Hematopoietic multipotent progenitor cell treated with erythropoietin and hydrocortisone succinate and interleukin-3 and kit ligand, for 8 days (in vitro differentiated cells): ENCODE data around the gene JMJD1C.

Experiments used
- DNase-seq: peaks from one replicate; pipeline ENCODE4 v3.0.0-alpha.2; 2015

The JMJD1C gene

DNA sequence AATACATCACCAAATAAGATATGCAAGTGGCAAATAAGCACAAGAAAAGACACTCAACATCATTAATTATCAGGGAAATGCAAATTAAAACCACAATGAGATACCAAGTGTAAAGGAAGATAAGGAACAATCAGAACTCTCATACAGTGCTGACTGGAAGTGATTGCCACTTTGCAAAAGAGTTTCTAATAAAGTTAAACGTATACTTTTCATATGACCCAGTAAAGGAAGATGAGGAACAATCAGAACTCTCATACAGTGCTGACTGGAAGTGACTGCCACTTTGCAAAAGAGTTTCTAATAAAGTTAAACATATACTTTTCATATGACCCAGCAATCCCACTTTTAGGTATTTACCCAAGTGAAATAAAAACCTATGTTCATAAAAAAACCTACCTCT is 12.2 kb upstream of the JMJD1C start:
- peak; percentile 41 for DNase-seq

DNA sequence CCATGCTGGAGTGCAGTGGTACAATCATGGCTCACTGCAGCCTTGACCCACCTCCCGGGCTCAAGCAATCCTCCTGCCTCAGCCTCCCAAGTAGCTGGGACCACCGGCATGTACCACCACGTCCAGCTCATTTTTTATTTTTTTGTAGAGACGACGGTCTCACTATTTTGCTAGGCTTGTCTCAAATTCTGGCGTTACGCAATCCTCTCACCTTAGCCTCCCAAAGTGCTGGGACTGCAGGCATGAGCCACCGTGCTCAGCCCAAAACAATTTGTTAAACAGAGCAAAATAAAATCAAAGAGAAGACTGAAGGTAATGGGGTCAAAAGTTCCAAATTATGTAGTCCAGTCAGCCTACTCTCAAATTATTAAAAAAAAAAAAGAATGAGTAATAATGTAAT is 8.7 kb upstream of the JMJD1C start:
- no peak for DNase-seq

DNA sequence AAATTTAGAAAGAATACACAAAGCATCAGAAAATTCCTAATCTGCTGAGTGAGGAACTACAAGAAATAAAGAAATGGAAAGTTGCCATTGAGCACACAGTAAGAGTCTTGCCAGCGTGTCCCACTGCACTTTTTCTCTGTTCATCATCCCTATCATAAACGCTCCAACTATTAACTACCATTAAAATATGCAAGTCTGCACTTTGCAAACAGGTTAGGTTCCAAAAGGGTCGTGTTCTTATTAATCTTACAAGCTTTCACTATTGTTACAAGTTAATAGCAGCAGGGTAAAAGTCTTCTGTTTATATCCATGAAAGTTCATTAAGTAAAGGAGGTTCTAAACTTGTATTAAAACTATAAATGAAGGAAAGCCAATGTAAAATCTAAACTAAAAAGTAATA is 5.2 kb upstream of the JMJD1C start:
- DNase-seq, result no peak

DNA sequence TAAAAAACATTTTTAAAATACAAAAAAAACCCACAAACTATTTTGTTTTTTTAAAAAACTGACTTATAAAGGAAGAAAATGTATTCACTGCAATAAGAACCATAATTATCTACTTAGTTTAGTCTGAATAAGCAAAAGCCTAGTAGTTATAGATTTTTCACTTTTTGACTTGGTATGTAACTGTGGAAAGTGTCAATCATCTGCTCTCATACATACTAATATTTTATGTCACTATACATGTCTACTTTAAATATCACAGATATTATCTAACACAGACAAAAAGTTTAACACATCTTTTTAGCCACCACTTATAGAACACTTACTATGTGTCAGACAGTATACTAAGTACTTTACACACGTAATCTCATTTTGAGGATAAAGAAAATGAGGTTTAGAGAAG is 3.2 kb upstream of the JMJD1C start:
- DNase-seq, result no peak

DNA sequence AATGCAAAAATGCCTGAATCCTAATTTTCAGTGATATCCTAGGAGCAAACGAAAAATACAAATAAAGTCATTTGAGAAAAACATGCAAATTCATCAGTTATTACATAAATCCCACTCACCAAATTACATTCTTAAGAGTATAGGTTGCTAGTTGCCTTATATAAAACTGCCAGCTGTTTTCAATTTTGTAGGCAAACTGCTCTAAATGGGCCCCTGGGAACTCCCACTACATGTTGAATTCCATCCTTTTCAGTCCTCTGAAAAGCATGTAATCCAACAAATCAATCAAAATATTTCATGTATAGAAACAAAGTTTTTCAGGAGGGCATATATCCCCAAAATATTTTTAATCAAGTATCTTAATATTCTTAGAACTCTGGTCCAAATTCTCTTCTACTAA is 2.1 kb upstream of the JMJD1C start:
- no peak for DNase-seq

DNA sequence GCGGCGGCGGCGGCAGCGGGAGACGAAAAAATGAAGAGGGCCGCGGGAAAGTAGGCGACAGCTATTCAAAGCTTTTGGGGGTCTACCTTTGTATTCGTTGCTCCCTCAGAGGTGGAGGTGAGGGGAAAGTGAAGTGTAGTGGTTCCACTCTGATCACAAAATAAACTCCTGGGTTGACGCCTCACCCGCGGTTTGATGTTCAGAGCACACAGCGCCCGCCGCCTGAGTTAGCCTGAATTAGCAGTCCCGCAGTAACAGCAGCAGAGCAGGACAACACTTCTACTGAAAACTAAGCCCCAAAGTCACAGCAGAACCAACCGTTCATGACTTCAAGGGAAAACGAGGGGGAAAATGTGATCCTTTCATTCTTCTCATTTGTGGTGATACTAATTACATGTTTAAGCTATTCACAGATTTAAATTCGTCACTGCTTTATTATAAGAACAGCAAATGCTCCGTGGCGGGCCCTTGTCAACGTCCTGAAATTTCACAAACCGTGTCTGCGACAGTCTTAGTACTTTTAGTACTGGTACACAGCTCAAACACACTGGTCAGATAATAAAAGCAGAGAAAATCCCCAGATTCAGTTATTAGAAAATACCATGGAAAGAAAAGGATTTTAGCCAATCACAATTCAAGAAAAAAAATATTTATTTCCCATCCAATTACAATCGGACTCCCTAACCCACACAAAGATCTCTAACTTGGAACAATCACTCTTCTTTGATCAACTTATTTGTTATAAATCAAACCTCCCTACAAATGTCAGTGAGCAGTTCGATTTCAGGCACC is 563 bp upstream of the JMJD1C start:
- peak; percentile 48 for DNase-seq

DNA sequence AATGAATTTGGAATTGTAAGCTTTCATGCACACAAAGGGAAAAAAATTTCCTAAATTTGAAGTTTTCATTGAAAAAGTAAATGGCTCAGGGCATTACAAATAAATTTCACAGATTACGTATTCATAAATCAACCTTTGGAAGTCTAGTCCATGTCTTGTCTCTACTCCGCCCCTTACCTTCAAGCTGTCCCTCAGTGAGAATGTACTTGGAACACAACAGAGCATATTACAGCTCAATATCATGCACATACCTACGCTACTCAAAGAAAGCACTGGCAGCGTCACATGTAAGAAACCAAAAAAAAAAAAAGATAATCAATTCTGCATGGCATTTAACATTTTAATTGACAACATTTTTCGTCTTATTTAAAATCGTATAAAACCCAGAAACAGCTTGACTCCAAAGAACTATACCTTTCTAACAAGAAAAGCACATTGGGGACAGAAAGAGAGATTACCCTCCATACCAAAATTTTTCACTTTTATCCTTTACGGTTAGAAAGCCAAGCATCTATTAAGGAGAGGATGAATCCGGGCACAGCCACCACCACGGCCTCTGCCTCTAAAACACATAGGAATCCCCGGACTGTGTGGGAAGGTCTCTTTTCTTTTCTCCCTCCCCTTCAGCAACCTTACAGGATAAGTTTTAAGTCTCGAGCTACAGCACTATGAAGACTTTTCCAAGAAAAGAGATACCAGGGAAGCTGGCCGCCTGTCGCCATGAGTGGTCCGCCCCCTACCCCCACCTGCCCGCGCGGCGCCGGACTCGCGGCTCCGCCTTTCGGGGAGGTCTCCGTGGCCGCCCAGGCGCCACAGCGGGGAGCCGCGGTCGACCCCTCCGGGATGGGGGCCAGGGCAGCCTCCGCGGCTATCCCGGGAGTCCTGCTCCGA is 1.1 kb downstream of the JMJD1C start:
- DNase-seq, result peak; percentile 18

DNA sequence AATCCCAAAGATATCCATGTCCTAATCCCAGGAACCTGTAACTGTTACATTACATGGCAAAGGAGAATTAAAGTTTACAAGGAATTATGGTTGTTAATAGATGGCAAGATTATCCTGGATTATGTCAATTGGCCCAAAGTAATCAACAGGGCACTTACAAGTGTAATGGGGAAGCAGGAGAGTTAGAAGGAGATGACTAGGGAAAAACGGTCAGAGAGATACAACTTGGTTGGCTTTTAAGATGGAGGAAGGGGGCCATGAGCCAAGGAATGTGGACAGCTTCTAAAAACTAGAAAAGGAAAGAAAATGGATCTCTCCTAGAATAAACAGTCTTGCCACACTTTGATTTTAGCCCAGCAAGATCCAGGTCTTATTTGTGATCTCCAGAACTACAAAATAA is 3.3 kb downstream of the JMJD1C start:
- no peak for DNase-seq

DNA sequence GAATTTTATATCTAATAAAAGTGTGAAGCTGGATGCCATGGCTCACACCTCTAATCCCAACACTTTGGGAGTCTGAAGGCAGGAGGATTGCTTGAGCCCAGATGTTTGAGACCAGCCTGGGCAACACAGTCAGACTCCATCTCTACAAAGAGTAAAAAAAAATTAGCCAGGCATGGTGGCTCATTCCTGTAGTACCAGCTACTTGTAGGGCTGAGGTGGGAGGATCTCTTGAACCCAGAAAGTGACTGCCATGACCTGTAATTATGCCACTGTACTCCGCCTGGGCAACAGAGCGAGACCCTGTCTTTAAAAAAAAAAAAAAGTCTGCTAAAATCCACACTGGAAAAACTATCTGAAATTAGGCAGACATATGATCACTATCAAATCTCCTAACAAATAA is 7.6 kb downstream of the JMJD1C start:
- DNase-seq, result no peak

DNA sequence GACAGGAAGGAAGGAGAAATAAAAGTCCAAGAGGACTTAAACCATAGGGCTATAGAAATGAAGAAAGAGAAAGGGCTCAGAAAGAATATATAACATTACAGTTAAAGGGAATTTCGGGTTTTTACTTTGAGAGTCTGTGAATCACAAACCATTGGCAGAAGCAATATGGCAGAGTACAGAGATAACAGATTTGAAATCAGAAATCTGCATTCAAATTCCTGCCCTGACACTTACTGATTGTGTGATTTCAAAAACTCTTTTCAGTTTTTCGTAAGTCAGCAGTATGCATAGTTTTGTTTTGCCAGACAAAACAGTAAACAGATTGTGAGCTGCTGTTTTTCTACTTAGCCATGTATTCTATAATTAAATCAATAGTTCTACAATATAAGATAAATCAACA is 8.2 kb downstream of the JMJD1C start:
- DNase-seq, result no peak

DNA sequence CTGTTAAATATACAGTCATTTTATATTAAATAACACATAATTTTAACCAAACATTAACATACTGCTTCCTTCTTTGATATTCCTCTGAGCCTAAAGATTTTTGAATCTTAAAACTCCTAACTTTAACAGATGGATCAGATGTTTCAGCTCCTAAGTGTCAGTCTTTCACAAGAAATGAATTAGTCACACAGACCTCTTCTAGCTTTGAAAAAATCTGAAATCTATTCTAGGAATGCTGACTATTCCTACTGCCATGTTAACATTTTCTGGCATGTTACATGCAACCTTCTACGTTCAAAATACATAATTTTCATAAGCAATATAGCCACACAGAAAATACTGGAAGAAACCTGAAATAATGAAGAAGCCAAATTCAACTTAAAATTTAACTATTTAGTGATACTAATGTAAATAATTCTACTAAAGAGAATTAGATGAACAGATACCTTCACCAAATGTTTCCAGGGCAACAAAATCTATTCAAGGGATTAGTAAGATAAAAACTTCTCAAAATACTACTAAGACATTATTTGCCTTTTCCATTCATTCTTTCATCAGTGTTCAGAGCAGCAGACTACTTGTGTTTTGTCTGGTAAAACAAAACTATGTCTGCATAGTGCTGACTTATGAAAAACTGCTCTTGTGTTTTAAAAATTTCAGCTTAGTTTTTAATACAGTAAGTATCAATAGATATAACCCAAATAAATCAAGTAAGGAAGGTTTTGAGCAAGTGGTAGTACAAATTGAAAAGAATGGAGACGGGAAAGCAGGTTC is 9.2 kb downstream of the JMJD1C start:
- DNase-seq, result no peak

DNA sequence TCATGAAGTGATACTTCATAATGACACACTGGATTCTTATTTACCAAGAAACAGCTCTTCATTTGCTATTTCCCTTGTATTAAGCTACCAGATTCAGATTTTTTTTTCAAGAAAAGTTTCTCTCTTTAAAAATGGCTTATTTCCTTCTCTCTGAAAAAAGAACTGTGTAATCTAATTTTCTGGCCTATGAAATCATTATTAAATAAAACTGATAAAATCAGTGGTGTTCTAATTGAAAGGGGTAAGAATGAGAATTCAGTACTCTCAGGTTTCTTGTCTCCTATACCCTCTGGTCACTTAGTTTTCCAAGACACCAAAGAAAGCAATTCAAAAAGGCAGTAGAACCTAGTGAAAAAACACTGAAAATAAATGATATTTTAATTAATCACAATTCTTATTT is 10.3 kb downstream of the JMJD1C start:
- no peak for DNase-seq

DNA sequence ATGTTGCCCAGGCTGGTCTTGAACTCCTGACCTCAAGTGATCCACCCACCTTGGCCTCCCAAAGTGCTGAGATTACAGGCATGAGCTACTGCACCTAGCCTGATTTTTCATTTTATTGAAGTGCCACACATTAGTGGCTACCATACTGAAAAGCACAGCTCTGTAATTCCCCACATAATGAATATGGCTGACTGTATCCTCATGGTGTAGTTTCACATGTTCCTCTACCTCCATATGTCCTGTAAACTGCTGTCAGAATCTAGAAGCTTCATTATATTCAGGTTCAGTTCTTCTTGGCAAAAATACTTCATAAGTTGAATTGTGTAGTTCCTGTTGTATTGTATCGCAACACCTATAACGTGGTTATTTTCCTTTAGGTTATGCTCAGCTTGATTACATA is 11.1 kb downstream of the JMJD1C start:
- no peak for DNase-seq

DNA sequence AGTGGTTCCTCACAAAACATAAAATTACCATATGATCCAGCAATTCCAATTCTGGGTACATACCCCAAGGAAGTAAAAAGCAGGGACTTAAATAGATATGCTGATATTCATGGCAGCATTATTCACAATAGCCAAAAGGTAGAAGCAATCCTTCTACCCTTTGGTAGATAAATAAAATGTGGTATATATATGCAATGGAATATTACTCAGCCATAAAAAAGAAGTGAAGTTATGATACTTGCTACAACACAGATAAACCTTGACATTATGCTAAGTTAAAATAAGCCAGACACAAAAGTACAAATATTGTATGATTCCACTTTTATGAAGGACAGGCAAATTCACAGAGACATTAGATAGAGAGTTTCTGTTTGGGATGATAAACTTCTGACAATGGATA is 13.3 kb downstream of the JMJD1C start:
- DNase-seq, result no peak

DNA sequence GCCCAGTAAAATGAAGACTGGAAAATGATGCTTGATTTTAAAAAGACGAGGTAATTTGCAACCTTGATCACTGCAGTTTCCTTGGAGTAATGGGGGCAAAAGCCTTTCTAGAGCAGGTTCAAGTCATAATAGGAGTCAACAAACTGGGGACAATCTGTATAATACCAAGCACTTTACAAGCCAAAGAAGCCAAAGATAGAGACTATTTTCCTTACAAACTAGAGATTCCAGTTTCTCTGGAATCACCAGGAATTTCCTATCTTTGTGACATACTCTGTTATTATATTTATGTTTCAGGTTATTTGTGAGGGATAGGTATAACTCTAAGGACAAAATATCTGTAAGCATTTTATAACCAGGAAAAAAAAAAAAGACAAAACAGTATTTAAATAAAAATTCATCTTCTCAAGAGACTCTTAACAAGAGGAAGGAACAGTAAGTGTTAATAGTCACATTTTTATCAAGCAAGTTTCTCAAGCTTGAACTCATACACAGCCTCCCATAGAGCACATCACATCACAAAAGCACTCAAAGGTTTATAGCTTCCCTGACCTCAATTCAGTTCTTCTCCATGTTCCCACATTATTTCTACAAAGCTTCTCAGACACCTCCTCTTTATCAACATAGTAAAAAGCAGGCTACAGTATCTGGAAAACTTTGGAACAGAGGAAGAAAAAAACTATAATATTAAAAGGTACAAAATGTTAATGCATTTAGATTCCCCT is 18.9 kb downstream of the JMJD1C start:
- DNase-seq, result no peak

DNA sequence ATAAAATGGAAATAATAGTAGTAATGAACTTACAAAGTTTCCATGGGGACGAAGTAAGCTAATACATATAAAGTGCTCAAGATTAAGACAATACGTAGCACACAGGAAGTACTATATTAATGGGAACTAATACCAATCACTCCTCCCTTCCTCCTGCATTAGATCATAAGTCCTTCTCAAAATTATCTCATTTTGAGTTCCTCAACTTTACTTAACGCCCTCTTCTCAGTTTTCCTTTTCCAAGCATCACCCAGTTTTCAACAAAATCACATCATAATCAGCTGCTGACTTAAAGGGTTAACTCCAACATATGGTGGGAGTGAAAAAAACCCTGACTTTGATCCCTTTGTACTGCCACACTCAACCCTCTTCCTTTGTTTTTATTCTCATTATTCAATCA is 24.4 kb downstream of the JMJD1C start:
- DNase-seq, result no peak

DNA sequence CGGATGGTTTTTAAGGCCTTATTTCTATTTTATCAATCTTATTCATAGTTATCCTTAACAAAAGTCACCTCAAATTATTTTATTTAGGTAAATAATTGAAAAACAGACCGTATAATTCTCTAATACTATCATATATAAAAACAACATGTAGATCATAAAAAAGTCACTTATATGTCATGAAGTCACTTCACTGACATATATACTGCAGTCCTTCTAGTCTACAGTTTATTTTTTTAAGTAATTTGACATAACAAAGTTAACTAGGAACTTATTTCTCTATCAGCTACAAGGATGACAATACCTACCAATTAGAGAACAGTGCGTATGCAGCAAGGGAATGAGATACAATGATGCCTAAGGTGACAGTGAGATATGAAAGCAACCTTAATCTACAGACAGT is 26.2 kb downstream of the JMJD1C start:
- no peak for DNase-seq

DNA sequence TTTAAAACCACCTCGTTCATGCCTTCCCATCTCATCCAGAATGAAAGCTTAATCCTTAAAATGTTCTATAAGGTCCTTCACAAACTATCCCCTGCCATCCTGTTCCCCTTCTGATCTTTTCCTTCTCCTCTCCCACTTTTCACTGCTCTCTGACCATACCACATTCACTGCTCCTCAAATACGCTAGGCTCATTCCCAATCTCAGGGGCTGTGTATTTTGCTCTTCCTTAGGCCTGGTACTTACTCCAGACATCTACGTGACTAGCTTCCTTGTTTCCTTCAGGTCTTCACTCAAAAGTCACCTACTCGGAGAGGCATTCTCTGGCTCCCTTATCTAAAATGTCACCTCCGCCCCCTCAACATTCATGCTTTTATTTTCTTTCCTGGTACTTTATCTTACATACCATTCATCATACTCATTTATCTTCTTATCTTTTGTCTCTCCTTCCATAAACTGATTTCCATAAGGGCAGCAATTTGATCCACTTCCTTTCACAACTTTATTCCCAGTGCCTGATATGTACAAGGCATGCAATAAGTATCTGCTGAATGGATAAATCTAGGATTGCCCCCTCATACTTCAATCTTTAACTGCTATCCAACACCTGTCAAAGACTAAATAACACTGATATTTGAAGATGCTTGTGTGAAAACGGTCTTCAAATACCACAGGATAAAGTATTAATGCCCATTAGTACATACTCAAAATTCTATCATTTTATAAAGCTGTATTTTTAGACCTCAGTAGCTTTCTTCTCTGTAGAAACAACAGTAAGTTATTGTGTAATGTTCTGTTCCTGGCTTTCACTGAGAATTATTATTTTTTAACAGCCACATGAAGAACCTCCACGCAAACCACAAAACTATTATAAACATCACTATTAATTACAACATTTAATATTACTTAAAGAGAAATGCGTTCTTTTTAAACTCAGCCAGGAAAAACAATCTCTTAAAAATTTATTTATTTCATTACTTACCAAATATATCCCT is 27.0 kb downstream of the JMJD1C start:
- DNase-seq, result no peak

DNA sequence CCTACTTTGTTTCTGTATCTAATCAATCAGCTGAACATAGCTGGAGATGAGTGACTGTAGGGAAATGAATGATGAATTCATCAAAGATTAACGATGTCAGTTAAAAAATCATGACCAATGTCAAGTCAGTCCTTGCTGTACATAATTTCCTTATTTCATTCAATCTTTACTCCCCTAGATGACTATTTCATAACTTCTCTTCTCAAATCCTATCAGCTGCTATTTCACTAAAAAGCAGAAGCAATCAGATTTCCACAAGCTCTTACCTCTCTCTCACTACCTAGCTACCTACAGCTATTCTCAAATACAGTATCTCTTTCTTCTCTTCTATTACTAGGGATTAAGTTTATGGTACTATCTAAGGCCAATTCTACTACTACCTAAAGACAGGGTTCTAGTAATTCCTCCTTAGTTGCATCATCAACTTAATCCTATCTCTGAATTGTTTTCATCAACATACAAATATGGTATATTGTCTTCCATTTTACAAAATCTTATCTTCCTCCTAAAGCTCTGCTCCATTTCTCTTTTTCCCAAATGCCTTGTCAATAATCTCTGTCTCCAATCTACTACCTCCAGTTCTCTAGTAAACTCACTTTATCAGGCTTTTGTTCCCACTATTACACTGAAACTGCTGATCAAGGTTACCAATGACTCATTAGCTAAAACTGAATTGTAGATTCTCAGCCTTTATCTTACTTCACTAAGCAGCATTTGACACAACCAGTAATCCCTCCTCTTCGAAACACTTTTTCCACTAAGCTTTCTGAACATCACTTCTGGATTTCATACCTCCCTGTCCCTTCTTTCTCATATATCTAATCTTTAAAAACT is 28.4 kb downstream of the JMJD1C start:
- DNase-seq, result no peak

DNA sequence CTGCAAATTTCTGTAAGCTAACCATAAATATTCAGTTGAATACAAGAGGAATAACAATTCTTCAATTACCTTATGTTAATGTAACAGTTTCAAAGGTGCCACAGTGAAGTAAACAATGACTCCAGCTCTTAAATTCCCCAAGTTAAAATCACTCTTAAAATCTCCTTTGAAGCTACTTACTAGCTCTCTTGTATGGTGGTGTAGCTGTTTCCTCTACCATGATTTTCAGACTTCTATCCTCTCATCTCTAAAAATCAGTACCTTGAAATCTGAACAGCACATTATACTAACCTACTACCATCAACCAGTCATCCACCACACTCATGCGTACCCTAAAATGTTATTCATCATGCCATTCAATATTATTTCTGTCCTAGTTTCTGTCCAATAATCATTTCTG is 29.6 kb downstream of the JMJD1C start:
- no peak for DNase-seq
